OCI-LY3 (cell line): ENCODE measurements around the gene PIP5K1C.

ENCODE experiments used
- CTCF ChIP-seq: fragments of 200-600, 300-600 bp; sonication (generic); IDR thresholded peaks from 2 replicates; pipeline ENCODE4 v1.5.1; 2014; ENCODE audit warnings: antibody characterized with exemption, low read length, low read depth
- EZH2phosphoT487 ChIP-seq: fragments of 200-600 bp; shearing (Covaris generic); IDR thresholded peaks from 2 replicates; pipeline ENCODE4 v1.6.1; 2018; ENCODE audit warnings: antibody characterized with exemption, mixed run types, low read depth

DNA sequence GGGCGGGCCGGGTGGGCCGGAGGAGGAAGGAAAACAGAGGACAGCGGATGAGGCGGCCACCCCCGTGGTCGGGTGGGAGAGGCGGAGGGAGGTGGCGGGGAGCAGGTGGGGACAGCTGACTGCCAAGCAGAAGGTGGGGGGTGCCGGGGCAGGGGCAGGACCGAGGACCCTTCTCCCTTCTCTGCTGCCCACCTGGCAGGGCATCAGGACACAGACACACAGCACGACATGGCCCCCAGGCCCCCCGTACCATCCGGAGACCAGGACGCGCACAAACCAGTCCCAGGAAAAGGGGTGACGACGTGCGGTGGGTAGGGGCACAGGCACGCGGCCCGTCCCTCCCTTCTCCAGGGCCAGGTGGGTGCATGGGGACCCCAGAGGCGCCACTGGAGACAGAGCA is 62.6 kb downstream of the PIP5K1C start:
- TF ChIP-seq CTCF: no peak
- TF ChIP-seq EZH2phosphoT487: no peak
